Measurements from ENCODE around the gene PRDM8.

DNA sequence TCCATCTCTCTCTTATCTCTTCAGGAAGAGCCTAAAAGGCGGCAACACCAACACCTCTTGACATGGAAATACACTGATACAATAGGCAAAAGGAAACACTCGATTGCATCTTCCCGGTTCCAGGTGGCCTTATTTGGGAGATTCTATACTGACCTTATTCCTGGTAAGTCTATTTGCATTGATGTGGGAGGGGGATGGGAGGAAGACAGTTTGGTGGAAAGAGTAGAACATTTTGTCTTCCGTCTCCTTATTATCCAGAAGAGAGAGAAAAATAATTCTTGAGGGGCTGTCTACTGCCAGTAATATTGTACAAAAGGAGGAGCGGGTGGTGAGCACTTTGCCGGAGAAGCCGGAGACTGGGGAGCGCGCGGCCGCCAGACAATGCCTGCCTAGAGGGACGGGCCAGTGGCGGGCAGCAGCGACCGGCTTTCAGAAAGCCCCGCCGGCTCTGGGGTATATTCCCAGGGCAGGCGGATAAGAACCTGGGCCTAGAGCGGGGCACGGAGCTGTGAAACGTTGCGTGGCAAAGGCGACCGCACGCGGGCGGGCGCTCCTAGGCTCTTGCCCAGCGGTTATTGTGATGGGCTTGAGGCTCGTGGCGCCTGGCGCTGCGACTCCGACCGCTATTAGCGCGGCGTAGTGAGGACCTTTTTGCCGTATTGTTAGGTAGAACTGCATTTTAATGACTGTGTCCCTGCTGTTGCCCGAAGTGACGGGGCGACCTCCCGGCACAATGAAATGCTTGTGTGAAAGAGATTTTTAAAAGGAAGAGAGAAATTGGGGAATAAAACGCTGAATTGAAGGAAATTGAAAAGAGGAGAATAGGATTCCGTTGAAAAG, 518 bp downstream of the PRDM8 start:
- TF ChIP-seq, protein P1, sequence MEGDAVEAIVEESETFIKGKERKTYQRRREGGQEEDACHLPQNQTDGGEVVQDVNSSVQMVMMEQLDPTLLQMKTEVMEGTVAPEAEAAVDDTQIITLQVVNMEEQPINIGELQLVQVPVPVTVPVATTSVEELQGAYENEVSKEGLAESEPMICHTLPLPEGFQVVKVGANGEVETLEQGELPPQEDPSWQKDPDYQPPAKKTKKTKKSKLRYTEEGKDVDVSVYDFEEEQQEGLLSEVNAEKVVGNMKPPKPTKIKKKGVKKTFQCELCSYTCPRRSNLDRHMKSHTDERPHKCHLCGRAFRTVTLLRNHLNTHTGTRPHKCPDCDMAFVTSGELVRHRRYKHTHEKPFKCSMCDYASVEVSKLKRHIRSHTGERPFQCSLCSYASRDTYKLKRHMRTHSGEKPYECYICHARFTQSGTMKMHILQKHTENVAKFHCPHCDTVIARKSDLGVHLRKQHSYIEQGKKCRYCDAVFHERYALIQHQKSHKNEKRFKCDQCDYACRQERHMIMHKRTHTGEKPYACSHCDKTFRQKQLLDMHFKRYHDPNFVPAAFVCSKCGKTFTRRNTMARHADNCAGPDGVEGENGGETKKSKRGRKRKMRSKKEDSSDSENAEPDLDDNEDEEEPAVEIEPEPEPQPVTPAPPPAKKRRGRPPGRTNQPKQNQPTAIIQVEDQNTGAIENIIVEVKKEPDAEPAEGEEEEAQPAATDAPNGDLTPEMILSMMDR (IDR thresholded peaks at IDR 0.05; ENCODE audit: low read depth, low read length): no peak
- no peak for TF ChIP-seq POLR2A (IDR thresholded peaks at IDR 0.05; ENCODE audit: extremely low read depth, insufficient read length)

All from NB4 (cell line).